ENCODE data around the gene ACAA2.

DNA sequence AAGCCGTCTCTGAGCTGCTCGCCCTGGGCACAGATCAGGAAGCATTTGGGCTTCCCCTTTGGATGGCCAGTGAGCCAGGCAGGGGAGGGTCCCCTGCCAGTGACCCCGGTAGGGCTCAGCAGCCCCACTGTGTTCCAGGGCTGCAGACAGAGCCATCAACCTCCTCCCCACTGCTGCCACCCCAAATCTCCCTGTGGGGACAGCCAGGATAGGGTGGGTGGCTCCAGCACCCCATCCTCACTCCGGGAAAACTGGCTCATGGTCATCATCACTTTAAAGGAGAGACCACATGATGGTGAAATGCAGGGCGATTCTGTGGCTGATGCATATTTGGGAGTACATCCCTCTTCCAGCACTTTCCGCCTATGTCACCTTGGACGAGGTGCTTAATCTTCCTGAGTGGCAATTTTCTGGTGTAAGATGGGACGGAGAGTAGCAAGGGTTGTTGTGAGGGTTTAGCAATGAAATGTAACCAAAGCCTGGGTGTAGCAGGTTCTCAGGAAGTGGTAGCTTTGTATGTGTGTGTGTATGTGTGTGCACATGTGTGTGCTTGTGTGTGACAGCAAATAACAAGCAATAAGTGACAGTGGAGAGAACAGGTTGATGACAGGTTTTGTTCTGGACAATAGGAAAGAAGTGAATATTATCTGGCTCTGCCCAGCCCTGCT, 61.8 kb downstream of the ACAA2 start:
- no peak for TF ChIP-seq POLR2A (IDR thresholded peaks at IDR 0.05)
- TF ChIP-seq, protein P1, sequence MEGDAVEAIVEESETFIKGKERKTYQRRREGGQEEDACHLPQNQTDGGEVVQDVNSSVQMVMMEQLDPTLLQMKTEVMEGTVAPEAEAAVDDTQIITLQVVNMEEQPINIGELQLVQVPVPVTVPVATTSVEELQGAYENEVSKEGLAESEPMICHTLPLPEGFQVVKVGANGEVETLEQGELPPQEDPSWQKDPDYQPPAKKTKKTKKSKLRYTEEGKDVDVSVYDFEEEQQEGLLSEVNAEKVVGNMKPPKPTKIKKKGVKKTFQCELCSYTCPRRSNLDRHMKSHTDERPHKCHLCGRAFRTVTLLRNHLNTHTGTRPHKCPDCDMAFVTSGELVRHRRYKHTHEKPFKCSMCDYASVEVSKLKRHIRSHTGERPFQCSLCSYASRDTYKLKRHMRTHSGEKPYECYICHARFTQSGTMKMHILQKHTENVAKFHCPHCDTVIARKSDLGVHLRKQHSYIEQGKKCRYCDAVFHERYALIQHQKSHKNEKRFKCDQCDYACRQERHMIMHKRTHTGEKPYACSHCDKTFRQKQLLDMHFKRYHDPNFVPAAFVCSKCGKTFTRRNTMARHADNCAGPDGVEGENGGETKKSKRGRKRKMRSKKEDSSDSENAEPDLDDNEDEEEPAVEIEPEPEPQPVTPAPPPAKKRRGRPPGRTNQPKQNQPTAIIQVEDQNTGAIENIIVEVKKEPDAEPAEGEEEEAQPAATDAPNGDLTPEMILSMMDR (IDR thresholded peaks at IDR 0.05): no peak
